Inflammatory macrophage treated with lipopolysaccharide for 4 hours (primary cell): ENCODE measurements around the gene THAP9.

ENCODE experiments used
- DNase-seq: peaks from one replicate; pipeline ENCODE4 v3.0.0-alpha.2; 2020

THAP9 gene

GRCh38 chr4:82969414-82969813 lies 68.9 kb downstream of the THAP9 start:
- DNase-seq = no peak
